ENCODE data around the gene KAT2A.

GRCh38 chr17:42120161-42120769 is 902 bp downstream of the KAT2A start:
- TF ChIP-seq, protein P1, sequence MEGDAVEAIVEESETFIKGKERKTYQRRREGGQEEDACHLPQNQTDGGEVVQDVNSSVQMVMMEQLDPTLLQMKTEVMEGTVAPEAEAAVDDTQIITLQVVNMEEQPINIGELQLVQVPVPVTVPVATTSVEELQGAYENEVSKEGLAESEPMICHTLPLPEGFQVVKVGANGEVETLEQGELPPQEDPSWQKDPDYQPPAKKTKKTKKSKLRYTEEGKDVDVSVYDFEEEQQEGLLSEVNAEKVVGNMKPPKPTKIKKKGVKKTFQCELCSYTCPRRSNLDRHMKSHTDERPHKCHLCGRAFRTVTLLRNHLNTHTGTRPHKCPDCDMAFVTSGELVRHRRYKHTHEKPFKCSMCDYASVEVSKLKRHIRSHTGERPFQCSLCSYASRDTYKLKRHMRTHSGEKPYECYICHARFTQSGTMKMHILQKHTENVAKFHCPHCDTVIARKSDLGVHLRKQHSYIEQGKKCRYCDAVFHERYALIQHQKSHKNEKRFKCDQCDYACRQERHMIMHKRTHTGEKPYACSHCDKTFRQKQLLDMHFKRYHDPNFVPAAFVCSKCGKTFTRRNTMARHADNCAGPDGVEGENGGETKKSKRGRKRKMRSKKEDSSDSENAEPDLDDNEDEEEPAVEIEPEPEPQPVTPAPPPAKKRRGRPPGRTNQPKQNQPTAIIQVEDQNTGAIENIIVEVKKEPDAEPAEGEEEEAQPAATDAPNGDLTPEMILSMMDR (IDR thresholded peaks at IDR 0.05) = no peak
- TF ChIP-seq POLR2A (IDR thresholded peaks at IDR 0.05) = no peak
